Measurements from ENCODE around the gene SGCD.

The SGCD gene

DNA sequence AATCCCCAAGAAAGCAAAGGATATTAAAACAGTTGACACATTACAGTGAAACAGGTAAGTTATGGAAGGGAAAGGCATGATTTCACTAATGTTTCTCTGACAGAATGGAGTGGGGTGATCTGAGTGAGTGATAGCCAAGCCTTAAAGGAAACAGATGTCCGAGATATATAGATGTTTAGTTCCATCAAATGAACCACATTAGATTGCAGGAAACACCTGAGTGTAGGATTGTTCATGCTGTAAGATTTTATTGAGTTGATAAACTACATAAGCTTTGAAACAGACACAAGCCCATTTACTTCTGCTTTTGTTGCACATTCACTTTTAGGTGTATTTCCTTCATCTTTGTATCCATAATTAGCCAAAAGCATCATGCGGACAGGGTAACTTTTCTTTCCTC lies 356.0 kb downstream of the SGCD start:
- no peak for DNase-seq (ENCODE audit: low read depth, low spot score)
- H3K4me3 ChIP-seq (ENCODE audit: low read depth, low read length) = no peak overlapping the region
- in situ Hi-C loops (cut with HindIII; ENCODE audit: low sequenced_read_pairs) = no loop called here
- TF ChIP-seq, protein P1, sequence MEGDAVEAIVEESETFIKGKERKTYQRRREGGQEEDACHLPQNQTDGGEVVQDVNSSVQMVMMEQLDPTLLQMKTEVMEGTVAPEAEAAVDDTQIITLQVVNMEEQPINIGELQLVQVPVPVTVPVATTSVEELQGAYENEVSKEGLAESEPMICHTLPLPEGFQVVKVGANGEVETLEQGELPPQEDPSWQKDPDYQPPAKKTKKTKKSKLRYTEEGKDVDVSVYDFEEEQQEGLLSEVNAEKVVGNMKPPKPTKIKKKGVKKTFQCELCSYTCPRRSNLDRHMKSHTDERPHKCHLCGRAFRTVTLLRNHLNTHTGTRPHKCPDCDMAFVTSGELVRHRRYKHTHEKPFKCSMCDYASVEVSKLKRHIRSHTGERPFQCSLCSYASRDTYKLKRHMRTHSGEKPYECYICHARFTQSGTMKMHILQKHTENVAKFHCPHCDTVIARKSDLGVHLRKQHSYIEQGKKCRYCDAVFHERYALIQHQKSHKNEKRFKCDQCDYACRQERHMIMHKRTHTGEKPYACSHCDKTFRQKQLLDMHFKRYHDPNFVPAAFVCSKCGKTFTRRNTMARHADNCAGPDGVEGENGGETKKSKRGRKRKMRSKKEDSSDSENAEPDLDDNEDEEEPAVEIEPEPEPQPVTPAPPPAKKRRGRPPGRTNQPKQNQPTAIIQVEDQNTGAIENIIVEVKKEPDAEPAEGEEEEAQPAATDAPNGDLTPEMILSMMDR (IDR thresholded peaks at IDR 0.05; ENCODE audit: low read depth, low read length) = no peak

DNA sequence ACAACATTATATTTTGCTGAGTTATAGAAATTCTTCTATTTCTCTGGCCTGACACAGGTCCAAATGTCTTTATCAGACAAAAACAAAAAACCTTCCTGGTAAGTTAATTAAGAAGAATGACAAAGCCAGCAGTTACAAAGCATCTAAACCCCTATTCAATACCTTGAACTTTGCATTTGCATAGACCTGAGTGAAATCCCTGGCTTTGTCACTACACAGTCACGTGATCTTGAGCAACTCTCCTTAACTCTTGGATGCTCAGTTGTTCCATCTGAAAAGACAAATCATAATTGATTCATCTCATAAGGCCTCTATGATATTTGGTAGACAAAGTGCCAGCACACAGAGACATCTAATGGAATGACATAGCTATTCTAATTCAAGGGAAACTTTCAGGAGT lies 356.5 kb downstream of the SGCD start:
- no peak overlapping the region for H3K4me3 ChIP-seq (ENCODE audit: low read depth, low read length)
- no peak for DNase-seq (ENCODE audit: low read depth, low spot score)
- in situ Hi-C loops (cut with HindIII; ENCODE audit: low sequenced_read_pairs) = no loop called here
- TF ChIP-seq, protein P1 (IDR thresholded peaks at IDR 0.05; ENCODE audit: low read depth, low read length) = no peak

DNA sequence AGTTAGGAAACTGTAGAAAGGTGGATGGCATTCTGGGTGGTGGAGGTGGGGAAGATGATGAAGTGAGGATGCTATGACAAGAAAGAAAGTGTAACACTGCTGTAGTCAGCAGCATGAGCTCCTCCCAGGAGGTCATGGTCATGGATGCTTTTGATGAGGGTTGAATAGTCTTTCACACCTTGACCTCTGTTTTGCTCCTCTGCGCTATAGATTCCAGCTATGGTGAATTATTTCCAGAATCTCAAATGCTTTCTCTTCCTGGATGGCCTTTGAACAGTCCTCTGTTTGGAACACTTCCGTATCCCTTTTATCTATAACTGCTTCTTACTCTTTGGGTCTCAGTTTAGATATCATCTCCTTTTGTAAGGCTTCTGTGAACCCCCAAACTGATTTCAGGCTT lies 357.3 kb downstream of the SGCD start:
- H3K4me3 ChIP-seq (ENCODE audit: low read depth, low read length) = no peak overlapping the region
- TF ChIP-seq, protein P1 (IDR thresholded peaks at IDR 0.05; ENCODE audit: low read depth, low read length) = no peak
- DNase-seq (ENCODE audit: low read depth, low spot score) = no peak
- in situ Hi-C loops (cut with HindIII; ENCODE audit: low sequenced_read_pairs) = no loop called here

DNA sequence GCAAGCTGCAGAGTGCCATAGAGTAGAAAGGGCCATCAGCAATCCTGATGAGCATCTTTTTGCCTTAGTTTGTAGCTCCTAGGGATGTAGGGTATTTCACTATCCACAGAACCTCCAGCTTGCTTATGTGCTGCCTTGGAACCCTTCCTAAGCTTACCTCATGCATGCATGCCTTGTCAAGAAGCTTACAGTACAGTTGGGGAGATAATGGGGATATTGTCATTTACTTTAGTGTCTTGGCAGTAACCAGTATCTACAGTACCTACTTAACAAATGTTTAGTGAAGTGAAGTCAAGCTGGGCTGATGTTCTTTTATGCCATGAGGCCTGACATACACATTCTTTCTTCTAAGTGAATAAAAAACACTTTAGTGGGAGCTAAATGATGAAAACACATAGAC lies 358.5 kb downstream of the SGCD start:
- DNase-seq (ENCODE audit: low read depth, low spot score) = no peak
- H3K4me3 ChIP-seq (ENCODE audit: low read depth, low read length) = no peak overlapping the region
- in situ Hi-C loops (cut with HindIII; ENCODE audit: low sequenced_read_pairs) = no loop called here
- TF ChIP-seq, protein P1 (IDR thresholded peaks at IDR 0.05; ENCODE audit: low read depth, low read length) = no peak

DNA sequence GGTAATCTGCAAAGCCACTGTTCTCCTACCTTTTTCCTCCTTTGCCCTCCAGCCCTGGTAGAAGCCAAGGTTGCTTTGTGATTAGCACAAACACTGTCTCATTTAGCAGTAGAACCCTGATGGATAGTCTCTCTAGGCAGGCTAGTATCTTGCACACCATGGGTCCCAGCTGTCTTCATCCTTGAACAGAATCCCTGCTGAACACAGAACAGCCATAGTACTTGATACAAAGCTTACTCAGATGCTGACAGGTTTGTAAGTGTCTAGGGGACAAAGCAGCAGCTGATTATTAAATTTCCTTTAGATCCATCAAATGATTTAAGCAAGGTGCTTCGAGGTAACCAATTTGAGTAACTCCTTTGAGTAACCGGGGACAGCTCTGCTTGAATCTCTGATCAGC lies 359.4 kb downstream of the SGCD start:
- TF ChIP-seq, protein P1 (IDR thresholded peaks at IDR 0.05; ENCODE audit: low read depth, low read length) = no peak
- no peak for DNase-seq (ENCODE audit: low read depth, low spot score)
- H3K4me3 ChIP-seq (ENCODE audit: low read depth, low read length) = no peak overlapping the region
- in situ Hi-C loops (cut with HindIII; ENCODE audit: low sequenced_read_pairs) = no loop called here

DNA sequence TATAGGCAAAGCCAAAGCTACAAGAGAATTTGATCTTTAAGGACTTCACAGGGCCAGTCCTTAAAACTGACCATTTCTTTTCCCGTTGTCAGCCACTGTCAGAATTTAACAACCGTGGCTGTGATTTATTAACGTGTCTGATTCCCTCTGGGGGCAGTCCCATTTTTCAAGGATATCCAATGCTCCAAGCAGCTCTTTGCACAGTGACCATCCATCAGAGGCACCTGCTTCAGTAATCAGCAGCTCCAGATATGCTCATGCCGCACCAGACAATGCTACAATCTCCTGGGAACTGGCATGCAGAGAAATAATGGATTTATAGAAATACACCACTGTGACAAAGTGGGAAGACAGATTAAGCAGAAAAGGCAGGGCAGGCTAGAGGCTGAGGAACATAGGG lies 359.8 kb downstream of the SGCD start:
- TF ChIP-seq, protein P1 (IDR thresholded peaks at IDR 0.05; ENCODE audit: low read depth, low read length) = no peak
- in situ Hi-C loops (cut with HindIII; ENCODE audit: low sequenced_read_pairs) = no loop called here

DNA sequence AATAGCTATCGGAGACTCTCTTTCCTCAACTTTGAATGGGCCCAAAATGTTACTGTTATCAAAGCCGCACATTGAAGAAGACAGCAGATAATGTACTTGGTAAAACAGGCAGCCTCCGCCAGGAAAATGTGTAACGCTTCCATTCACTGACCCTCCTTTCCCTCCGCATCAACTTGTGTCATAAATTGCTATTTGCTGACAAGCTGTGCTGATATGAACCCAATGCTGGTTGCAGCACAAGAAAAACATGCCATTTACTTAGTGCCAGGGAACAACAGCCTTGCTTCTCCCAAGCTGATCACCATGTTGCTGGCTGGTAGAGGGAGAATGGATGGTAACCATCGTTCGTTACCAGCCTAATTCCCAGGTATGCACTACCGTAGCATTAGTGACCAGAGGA lies 360.6 kb downstream of the SGCD start:
- TF ChIP-seq, protein P1 (IDR thresholded peaks at IDR 0.05; ENCODE audit: low read depth, low read length) = no peak
- in situ Hi-C loops (cut with HindIII; ENCODE audit: low sequenced_read_pairs) = no loop called here
- no peak for DNase-seq (ENCODE audit: low read depth, low spot score)
- H3K4me3 ChIP-seq (ENCODE audit: low read depth, low read length) = no peak overlapping the region

More for the DNA sequence above, 359.8 kb downstream of the SGCD start:
- no peak overlapping the region for H3K4me3 ChIP-seq (ENCODE audit: low read depth, low read length)
- no peak for DNase-seq (ENCODE audit: low read depth, low spot score)

Data from astrocyte of the spinal cord (primary cell).